Stimulated activated memory B cell treated with anti-CD40 and anti-IgM and Interleukin-4, amounts not matched to agents 10 μg/mL and 1 μg/mL and 100 μg/mL, for 72 hours (primary cell): ENCODE results near the gene ABCA5.

Experiments used
- ATAC-seq: fragments of 150-1000 bp; cut with Tn5 transposase; 2 replicates; pipeline ENCODE4 v1.10.0; 2021
- H3K27ac Mint-ChIP-seq: one replicate; pipeline ENCODE4 v1.8.0; 2022; ENCODE audit warnings: mild to moderate bottlenecking, mixed read lengths
- H3K27me3 Mint-ChIP-seq: one replicate; pipeline ENCODE4 v1.8.0; 2022; ENCODE audit warnings: mixed read lengths
- H3K36me3 Mint-ChIP-seq: one replicate; pipeline ENCODE4 v1.8.0; 2022; ENCODE audit warnings: mixed read lengths
- H3K4me1 Mint-ChIP-seq: one replicate; pipeline ENCODE4 v1.8.0; 2022; ENCODE audit warnings: mixed read lengths
- H3K4me3 Mint-ChIP-seq: one replicate; pipeline ENCODE4 v1.8.0; 2022; ENCODE audit warnings: mild to moderate bottlenecking, moderate library complexity, mixed read lengths
- H3K9me3 Mint-ChIP-seq: one replicate; pipeline ENCODE4 v1.8.0; 2022; ENCODE audit warnings: mixed read lengths

Gene ABCA5

GRCh38 chr17:69250641-69251040 lies 76.3 kb downstream of the ABCA5 start:
- Mint-ChIP-seq H3K36me3 (peaks cover 22% of the 10 kb centered on the region), H3K4me3 (no peak overlapping the region), H3K4me1 (no peaks in the 10 kb centered on the region), H3K9me3 (no peaks in the 10 kb centered on the region), H3K27me3 (no peaks in the 10 kb centered on the region), H3K27ac (no peak overlapping the region)
- ATAC-seq, result no peak

GRCh38 chr17:69246726-69247375 lies 80.1 kb downstream of the ABCA5 start:
- Mint-ChIP-seq H3K4me1 (no peaks in the 10 kb centered on the region), H3K27me3 (no peaks in the 10 kb centered on the region), H3K9me3 (no peaks in the 10 kb centered on the region), H3K27ac (no peak overlapping the region), H3K4me3 (no peak overlapping the region), H3K36me3 (peaks cover 6% of the 10 kb centered on the region)
- no peak for ATAC-seq

- Mint-ChIP-seq H3K27ac (no peak overlapping the region), H3K9me3 (no peaks in the 10 kb centered on the region), H3K4me1 (no peaks in the 10 kb centered on the region), H3K4me3 (no peak overlapping the region), H3K36me3 (peaks cover 9% of the 10 kb centered on the region), H3K27me3 (no peaks in the 10 kb centered on the region)
- no peak for ATAC-seq
These were observed 80.7 kb downstream of the ABCA5 start for GRCh38 chr17:69246202-69246601.

- H3K27me3 Mint-ChIP-seq, result no peaks in the 10 kb centered on the region
- H3K4me1 Mint-ChIP-seq, result no peaks in the 10 kb centered on the region
- H3K4me3 Mint-ChIP-seq, result no peak overlapping the region
- peaks cover 15% of the 10 kb centered on the region for H3K36me3 Mint-ChIP-seq
- no peak for ATAC-seq
- H3K27ac Mint-ChIP-seq, result no peak overlapping the region
- no peaks in the 10 kb centered on the region for H3K9me3 Mint-ChIP-seq
These were observed 81.3 kb downstream of the ABCA5 start for GRCh38 chr17:69245617-69246016.

- no peak overlapping the region for H3K27ac Mint-ChIP-seq
- peaks cover 7% of the 10 kb centered on the region for H3K4me1 Mint-ChIP-seq
- no peak for ATAC-seq
- no peaks in the 10 kb centered on the region for H3K9me3 Mint-ChIP-seq
- no peak overlapping the region for H3K4me3 Mint-ChIP-seq
- peaks cover 15% of the 10 kb centered on the region for H3K36me3 Mint-ChIP-seq
- H3K27me3 Mint-ChIP-seq, result no peaks in the 10 kb centered on the region
These were observed 87.0 kb downstream of the ABCA5 start for GRCh38 chr17:69239611-69240600.

- Mint-ChIP-seq H3K27me3 (no peaks in the 10 kb centered on the region), H3K36me3 (peaks cover 21% of the 10 kb centered on the region), H3K9me3 (peaks cover 8% of the 10 kb centered on the region), H3K4me1 (peaks cover 7% of the 10 kb centered on the region), H3K4me3 (no peak overlapping the region), H3K27ac (no peak overlapping the region)
- no peak for ATAC-seq
These were observed 90.0 kb downstream of the ABCA5 start for GRCh38 chr17:69236946-69237345.

- no peak for ATAC-seq
- H3K27ac Mint-ChIP-seq, result no peak overlapping the region
- peaks cover 10% of the 10 kb centered on the region for H3K9me3 Mint-ChIP-seq
- no peak overlapping the region for H3K4me3 Mint-ChIP-seq
- H3K4me1 Mint-ChIP-seq, result peaks cover 7% of the 10 kb centered on the region
- H3K36me3 Mint-ChIP-seq, result peaks cover 21% of the 10 kb centered on the region
- no peaks in the 10 kb centered on the region for H3K27me3 Mint-ChIP-seq
These were observed 90.5 kb downstream of the ABCA5 start for GRCh38 chr17:69236464-69236863.

GRCh38 chr17:69235338-69236058 lies 91.4 kb downstream of the ABCA5 start:
- H3K4me1 Mint-ChIP-seq, result peaks cover 7% of the 10 kb centered on the region
- H3K27me3 Mint-ChIP-seq, result no peaks in the 10 kb centered on the region
- H3K9me3 Mint-ChIP-seq, result peaks cover 19% of the 10 kb centered on the region
- peak overlapping the region; percentile 7 for H3K27ac Mint-ChIP-seq
- peak; percentile 96 for ATAC-seq
- H3K4me3 Mint-ChIP-seq, result no peak overlapping the region
- peaks cover 11% of the 10 kb centered on the region for H3K36me3 Mint-ChIP-seq

GRCh38 chr17:69232650-69233049 lies 94.3 kb downstream of the ABCA5 start:
- peaks cover 13% of the 10 kb centered on the region for H3K4me1 Mint-ChIP-seq
- no peak overlapping the region for H3K27ac Mint-ChIP-seq
- no peaks in the 10 kb centered on the region for H3K27me3 Mint-ChIP-seq
- no peak overlapping the region for H3K4me3 Mint-ChIP-seq
- no peak for ATAC-seq
- H3K9me3 Mint-ChIP-seq, result peaks cover 21% of the 10 kb centered on the region
- H3K36me3 Mint-ChIP-seq, result peaks cover 11% of the 10 kb centered on the region

- H3K27me3 Mint-ChIP-seq, result no peaks in the 10 kb centered on the region
- no peak overlapping the region for H3K4me3 Mint-ChIP-seq
- no peak for ATAC-seq
- H3K36me3 Mint-ChIP-seq, result peaks cover 11% of the 10 kb centered on the region
- H3K4me1 Mint-ChIP-seq, result peaks cover 18% of the 10 kb centered on the region
- H3K27ac Mint-ChIP-seq, result peak overlapping the region; percentile 4
- peaks cover 21% of the 10 kb centered on the region for H3K9me3 Mint-ChIP-seq
These were observed 95.4 kb downstream of the ABCA5 start for GRCh38 chr17:69231521-69231920.

GRCh38 chr17:69230939-69231338 lies 96.0 kb downstream of the ABCA5 start:
- peak overlapping the region; percentile 4 for H3K27ac Mint-ChIP-seq
- peaks cover 11% of the 10 kb centered on the region for H3K36me3 Mint-ChIP-seq
- peaks cover 21% of the 10 kb centered on the region for H3K9me3 Mint-ChIP-seq
- no peak for ATAC-seq
- H3K4me3 Mint-ChIP-seq, result no peak overlapping the region
- no peaks in the 10 kb centered on the region for H3K27me3 Mint-ChIP-seq
- peaks cover 18% of the 10 kb centered on the region for H3K4me1 Mint-ChIP-seq

GRCh38 chr17:69228576-69228975 lies 98.4 kb downstream of the ABCA5 start, which contains the start of gene ABCA10:
Gene ABCA10, minus strand, starts transcription at chr17:69228824. Its CDS starts 3,466 bp downstream, at chr17:69225358.
- Mint-ChIP-seq H3K9me3 (peaks cover 21% of the 10 kb centered on the region), H3K27me3 (no peaks in the 10 kb centered on the region), H3K27ac (peak within 1 kb of the TSS; percentile 66), H3K4me1 (peaks cover 25% of the 10 kb centered on the region), H3K4me3 (no peak within 1 kb of the TSS), H3K36me3 (peaks cover 11% of the 10 kb centered on the region)
- ATAC-seq, result no peak

GRCh38 chr17:69228018-69228417 lies 98.9 kb downstream of the ABCA5 start:
- Mint-ChIP-seq H3K4me3 (no peak overlapping the region), H3K27me3 (no peaks in the 10 kb centered on the region), H3K9me3 (peaks cover 19% of the 10 kb centered on the region), H3K4me1 (peaks cover 30% of the 10 kb centered on the region), H3K36me3 (peaks cover 7% of the 10 kb centered on the region), H3K27ac (peak overlapping the region; percentile 66)
- no peak for ATAC-seq

GRCh38 chr17:69227541-69227940 lies 99.4 kb downstream of the ABCA5 start:
- peaks cover 30% of the 10 kb centered on the region for H3K4me1 Mint-ChIP-seq
- H3K4me3 Mint-ChIP-seq, result peak overlapping the region; percentile 7
- peaks cover 5% of the 10 kb centered on the region for H3K36me3 Mint-ChIP-seq
- peak overlapping the region; percentile 66 for H3K27ac Mint-ChIP-seq
- H3K27me3 Mint-ChIP-seq, result no peaks in the 10 kb centered on the region
- no peak for ATAC-seq
- peaks cover 14% of the 10 kb centered on the region for H3K9me3 Mint-ChIP-seq

- Mint-ChIP-seq H3K9me3 (peaks cover 6% of the 10 kb centered on the region), H3K4me3 (peak overlapping the region; percentile 28), H3K4me1 (peaks cover 39% of the 10 kb centered on the region), H3K36me3 (peaks cover 14% of the 10 kb centered on the region), H3K27ac (peak overlapping the region; percentile 66), H3K27me3 (no peaks in the 10 kb centered on the region)
- peak; percentile 90 for ATAC-seq
These were observed 103.1 kb downstream of the ABCA5 start for GRCh38 chr17:69223809-69224208.
